GM12878 (cell line): Measurements from ENCODE around the gene ARMH1. TPM values are rescaled to one million over a fixed set of nuclear protein-coding genes. Genes with fewer than 3 reads are reported as not detected.

Source experiments
- EED ChIP-seq: sonication (generic); IDR thresholded peaks from 2 replicates; pipeline ENCODE4 v1.6.1; 2016; ENCODE audit warnings: antibody characterized with exemption, low read depth
- MAX ChIP-seq: IDR thresholded peaks from 2 replicates; pipeline ENCODE4 v1.6.1; 2012; ENCODE audit warnings: low read depth, low read length, improper control_type of control experiment
- NBN ChIP-seq: fragments of 450-650 bp; IDR thresholded peaks from 2 replicates; pipeline ENCODE4 v1.6.1; 2016
- NFYA ChIP-seq: IDR thresholded peaks from 2 replicates; pipeline ENCODE4 v1.6.1; 2011; ENCODE audit warnings: low read depth, mild to moderate bottlenecking, low read length, improper control_type of control experiment, borderline replicate concordance
- NFYB ChIP-seq: IDR thresholded peaks from 2 replicates; pipeline ENCODE4 v1.6.1; 2011; ENCODE audit warnings: low read depth, mild to moderate bottlenecking, low read length, improper control_type of control experiment, moderate library complexity; ENCODE audit not compliant: insufficient read depth
- RCOR1 ChIP-seq: conservative IDR thresholded peaks from 2 replicates; pipeline ENCODE4 v1.6.1; 2012; ENCODE audit warnings: low read depth, low read length, improper control_type of control experiment
- TBL1XR1 ChIP-seq: IDR thresholded peaks from 2 replicates; pipeline ENCODE4 v1.6.1; 2012; ENCODE audit warnings: low read depth, low read length, improper control_type of control experiment
- TCF3 ChIP-seq: IDR thresholded peaks from 2 replicates; pipeline ENCODE4 v1.6.1; 2012; ENCODE audit warnings: low read depth, mild to moderate bottlenecking, low read length, borderline replicate concordance; ENCODE audit not compliant: insufficient read depth
- YBX1 ChIP-seq: fragments of 450-650 bp; IDR thresholded peaks from 2 replicates; pipeline ENCODE4 v1.6.1; 2016; ENCODE audit warnings: antibody characterized with exemption
- ZBTB4 ChIP-seq: fragments of 450-650 bp; formaldehyde crosslinking; IDR thresholded peaks from 2 replicates; pipeline ENCODE4 v1.4.0; 2022; ENCODE audit warnings: mild to moderate bottlenecking, moderate library complexity
- polyA plus RNA-seq, 11 experiments: library from polyadenylated mRNA; depleted of rRNA in 4 of 11; unstranded in 6 of 11; stranded (reverse) in 5 of 11; fragments of >200 nt; fragmentation: Nextera tagmentation in 4 of 11; fragmentation: Illumina TruSeq in 1 of 11; extraction: Ambion mirVana in 4 of 11; extraction: Trizol in 1 of 11; gene quantifications; 1 replicate in 1 of 11; 2 replicates in 10 of 11; pipeline versions ENCODE4 v1.2.1 to v1.2.3, GENCODE V29; 2011 to 2016; ENCODE audit warnings: inconsistent platforms in 2 of 11, missing spikeins in 2 of 11, low read depth in 1 of 11
- total RNA-seq, 4 experiments: library from RNA; depleted of rRNA in 3 of 4; stranded (reverse); fragments of >200 nt in 3 of 4; fragmentation: Illumina TruSeq in 1 of 4; extraction: Trizol in 1 of 4; gene quantifications; 2 replicates each; pipeline versions ENCODE4 v1.2.1 to v1.2.3, GENCODE V29; 2013 to 2021
- TF ChIP-seq, protein P1 (sequence below): fragments of 450-650 bp; IDR thresholded peaks from 2 replicates; pipeline ENCODE4 v1.6.1; 2017; ENCODE audit warnings: low read depth, mild to moderate bottlenecking, moderate library complexity
- TF ChIP-seq, protein P2 (sequence below): IDR thresholded peaks from 2 replicates; pipeline ENCODE4 v1.6.1; 2011; ENCODE audit warnings: low read depth, mild to moderate bottlenecking, low read length, moderate library complexity, borderline replicate concordance; ENCODE audit errors: extremely low read depth

ARMH1 gene
- total and polyA plus RNA-seq, 10 of the 15 experiments (the other 5 are each of a cell fraction or from before 2014, with no cell fraction given): 0.93 to 43.9 (median 8.2) TPM

- TF ChIP-seq NFYA: no peak
- TF ChIP-seq YBX1: no peak
- TF ChIP-seq ZBTB4 (CRISPR knock-in tag): no peak
- TF ChIP-seq, protein P1, sequence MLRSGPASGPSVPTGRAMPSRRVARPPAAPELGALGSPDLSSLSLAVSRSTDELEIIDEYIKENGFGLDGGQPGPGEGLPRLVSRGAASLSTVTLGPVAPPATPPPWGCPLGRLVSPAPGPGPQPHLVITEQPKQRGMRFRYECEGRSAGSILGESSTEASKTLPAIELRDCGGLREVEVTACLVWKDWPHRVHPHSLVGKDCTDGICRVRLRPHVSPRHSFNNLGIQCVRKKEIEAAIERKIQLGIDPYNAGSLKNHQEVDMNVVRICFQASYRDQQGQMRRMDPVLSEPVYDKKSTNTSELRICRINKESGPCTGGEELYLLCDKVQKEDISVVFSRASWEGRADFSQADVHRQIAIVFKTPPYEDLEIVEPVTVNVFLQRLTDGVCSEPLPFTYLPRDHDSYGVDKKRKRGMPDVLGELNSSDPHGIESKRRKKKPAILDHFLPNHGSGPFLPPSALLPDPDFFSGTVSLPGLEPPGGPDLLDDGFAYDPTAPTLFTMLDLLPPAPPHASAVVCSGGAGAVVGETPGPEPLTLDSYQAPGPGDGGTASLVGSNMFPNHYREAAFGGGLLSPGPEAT: no peak
- TF ChIP-seq TCF3: no peak
- no peak for TF ChIP-seq NFYB
- TF ChIP-seq, protein P2, sequence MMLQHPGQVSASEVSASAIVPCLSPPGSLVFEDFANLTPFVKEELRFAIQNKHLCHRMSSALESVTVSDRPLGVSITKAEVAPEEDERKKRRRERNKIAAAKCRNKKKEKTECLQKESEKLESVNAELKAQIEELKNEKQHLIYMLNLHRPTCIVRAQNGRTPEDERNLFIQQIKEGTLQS: no peak
- TF ChIP-seq TBL1XR1: no peak
- no peak for TF ChIP-seq RCOR1
- TF ChIP-seq NBN: no peak
- TF ChIP-seq MAX: no peak
- TF ChIP-seq EED: no peak
Observed at GRCh38 chr1:44685218-44685617, 10.7 kb downstream of the ARMH1 start (continued).
